GM06990 (cell line): ENCODE data around the gene M1AP.
A peak's percentile ranks its signal among the peaks of the same experiment; 100 is the strongest.

ENCODE experiments used
- DNase-seq: peaks from one replicate; pipeline ENCODE4 v3.0.0-alpha.2; 2011; ENCODE audit not compliant: insufficient read length; ENCODE audit errors: extremely low read depth
- H3K27me3 ChIP-seq: replicated peaks from 2 replicates; pipeline ENCODE4 v1.6.0; 2011; ENCODE audit warnings: low read length; ENCODE audit not compliant: control insufficient read depth, insufficient read depth
- H3K36me3 ChIP-seq: 2 replicates; pipeline ENCODE4 v1.5.1; 2011; ENCODE audit warnings: low read length; ENCODE audit not compliant: control insufficient read depth, insufficient read depth
- H3K4me3 ChIP-seq: replicated peaks from 2 replicates; pipeline ENCODE4 v1.5.1; 2011; ENCODE audit warnings: low read depth, mild to moderate bottlenecking, control low read depth, low read length
- TF ChIP-seq, protein P1 (sequence below): IDR thresholded peaks from 2 replicates; pipeline ENCODE4 v1.5.1; 2011; ENCODE audit warnings: low read length, control low read depth, mild to moderate bottlenecking, inconsistent platforms; ENCODE audit not compliant: insufficient read depth, poor library complexity, severe bottlenecking

The M1AP gene

DNA sequence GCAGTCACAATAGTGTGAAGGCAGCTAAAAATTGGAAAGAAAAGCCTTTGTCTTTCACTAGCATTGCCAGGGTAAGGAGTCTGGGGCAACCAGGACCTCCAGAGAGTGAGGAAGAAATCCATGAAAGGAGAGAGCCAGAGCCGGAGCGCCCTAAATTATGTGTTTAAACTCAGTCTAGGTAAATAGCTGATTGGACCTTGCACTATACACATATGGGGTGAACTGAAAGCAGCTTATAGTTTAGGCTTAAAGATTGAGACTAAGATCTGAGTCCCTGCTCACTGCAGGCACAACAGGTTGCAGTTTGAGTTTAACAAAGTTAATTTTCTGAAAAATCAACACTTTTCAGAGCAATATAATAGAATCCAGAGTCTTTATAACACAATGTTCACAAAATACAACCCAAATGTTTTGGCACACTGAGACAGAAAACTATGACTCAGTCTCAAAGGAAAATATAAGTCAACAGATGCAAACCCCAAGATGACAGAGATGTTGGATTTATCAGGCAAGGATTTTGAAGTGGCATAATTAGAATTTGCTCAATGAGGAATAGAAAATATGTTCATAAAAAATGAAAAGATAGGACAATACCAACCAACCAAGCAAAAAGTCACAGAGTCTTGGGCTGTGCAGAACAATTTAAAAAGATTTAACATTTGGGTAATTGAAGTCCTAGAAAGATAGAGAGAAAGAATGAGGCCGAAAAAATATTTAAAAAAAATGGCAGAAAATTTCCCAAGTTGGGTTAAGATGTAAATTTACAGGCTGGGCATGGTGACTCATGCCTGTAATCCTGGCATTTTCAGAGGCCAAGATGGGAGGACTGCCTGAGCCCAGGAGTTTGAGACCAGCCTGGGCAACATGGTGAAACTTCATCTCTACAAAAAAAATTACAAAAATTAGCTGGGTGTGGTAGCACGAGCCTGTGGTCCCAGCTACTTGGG lies 54.0 kb downstream of the M1AP start:
- TF ChIP-seq, protein P1, sequence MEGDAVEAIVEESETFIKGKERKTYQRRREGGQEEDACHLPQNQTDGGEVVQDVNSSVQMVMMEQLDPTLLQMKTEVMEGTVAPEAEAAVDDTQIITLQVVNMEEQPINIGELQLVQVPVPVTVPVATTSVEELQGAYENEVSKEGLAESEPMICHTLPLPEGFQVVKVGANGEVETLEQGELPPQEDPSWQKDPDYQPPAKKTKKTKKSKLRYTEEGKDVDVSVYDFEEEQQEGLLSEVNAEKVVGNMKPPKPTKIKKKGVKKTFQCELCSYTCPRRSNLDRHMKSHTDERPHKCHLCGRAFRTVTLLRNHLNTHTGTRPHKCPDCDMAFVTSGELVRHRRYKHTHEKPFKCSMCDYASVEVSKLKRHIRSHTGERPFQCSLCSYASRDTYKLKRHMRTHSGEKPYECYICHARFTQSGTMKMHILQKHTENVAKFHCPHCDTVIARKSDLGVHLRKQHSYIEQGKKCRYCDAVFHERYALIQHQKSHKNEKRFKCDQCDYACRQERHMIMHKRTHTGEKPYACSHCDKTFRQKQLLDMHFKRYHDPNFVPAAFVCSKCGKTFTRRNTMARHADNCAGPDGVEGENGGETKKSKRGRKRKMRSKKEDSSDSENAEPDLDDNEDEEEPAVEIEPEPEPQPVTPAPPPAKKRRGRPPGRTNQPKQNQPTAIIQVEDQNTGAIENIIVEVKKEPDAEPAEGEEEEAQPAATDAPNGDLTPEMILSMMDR: no peak
- Histone ChIP-seq H3K4me3 (no peak overlapping the region), H3K27me3 (no peaks in the 10 kb centered on the region), H3K36me3 (no peaks in the 10 kb centered on the region)
- no peak for DNase-seq

DNA sequence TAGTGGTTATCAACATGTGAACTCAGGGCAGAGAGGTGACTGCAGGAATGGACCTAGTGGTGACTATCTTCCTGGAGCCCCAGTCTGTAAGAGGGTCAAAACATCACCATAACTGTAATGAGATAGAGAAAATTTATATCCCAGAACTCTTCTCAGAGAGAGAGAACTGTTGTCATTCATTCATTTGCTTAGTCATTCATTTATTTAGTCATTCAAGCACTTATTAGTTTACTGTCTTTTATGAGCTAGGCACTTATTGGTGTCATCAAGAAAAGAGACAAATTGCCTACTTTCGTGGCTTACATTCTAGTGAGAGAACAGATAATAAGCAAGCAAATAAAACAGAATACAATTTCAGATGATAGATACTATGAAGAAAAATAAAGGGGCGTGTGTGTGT lies 59.5 kb downstream of the M1AP start:
- TF ChIP-seq, protein P1: no peak
- no peak for DNase-seq
- Histone ChIP-seq H3K36me3 (no peaks in the 10 kb centered on the region), H3K4me3 (no peak overlapping the region), H3K27me3 (no peaks in the 10 kb centered on the region)

DNA sequence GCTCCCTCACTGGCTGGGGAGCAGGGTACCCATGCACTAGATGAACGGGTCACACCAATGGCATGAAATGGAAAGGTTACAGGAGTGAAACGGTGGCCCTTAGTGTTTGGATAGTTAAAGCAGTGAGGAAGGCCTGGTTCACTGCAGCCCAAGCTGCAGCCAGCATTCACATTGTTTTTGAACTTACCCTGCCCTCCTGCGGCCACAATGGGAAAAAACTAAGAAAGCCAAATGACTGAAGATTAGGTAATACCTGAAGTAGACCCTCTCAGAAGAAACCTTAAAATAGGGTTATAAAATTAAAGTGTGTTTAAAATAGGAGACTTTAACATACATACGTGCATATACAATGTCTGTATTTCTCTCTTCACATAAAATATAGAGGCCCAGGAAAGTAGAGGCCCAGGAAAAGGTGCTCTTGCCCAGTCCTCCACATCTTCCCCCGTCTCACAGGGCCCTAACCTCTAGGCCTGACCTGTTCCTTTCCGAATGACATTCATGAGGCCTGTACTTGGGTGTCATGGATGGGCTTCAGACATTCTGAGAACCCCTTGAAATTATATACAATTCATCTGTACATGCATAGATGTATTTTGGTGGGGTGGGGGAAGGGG lies 60.4 kb downstream of the M1AP start:
- DNase-seq: peak; percentile 50
- Histone ChIP-seq H3K4me3 (no peak overlapping the region), H3K27me3 (no peaks in the 10 kb centered on the region), H3K36me3 (no peaks in the 10 kb centered on the region)
- TF ChIP-seq, protein P1: peak; percentile 73

DNA sequence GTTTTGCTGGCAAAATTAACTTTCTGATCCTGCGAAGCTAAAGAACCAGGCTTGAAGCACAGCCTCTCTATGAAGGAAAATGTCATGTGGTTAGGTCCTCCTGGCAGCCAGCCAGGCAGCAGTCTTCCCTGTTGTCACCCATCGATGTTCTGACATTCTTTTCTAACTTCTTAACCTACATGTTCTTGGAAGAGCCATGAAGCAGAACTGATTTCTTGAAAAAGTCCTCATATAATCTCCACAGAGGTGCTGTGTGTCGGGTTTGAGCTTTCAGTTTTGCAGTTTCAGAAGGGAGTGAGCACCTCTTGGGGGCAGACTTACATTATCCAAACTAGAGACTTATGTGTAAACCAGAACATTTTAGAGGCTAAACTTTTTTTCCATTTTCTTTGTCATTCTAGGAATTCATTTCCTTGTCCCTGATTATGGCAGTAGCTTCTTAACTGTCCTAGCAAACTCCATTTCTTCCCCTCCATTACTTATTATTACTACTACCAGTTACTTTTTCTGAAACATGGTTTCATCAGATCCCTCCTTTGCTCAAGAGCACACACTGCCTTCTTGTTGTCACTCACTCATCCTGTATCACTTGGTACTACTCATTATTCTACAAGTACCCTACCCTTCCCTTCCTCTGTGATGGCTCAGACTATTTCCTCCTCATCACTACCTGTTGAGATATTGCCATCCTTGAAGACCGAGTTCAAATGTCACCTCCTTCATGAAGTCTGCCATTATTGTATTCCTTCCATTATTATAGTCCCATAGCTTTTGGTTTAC lies 62.5 kb downstream of the M1AP start:
- Histone ChIP-seq H3K4me3 (peak overlapping the region; percentile 5; the same call in 1 of the 2 replicates), H3K36me3 (no peaks in the 10 kb centered on the region), H3K27me3 (no peaks in the 10 kb centered on the region)
- TF ChIP-seq, protein P1: peak; percentile 36
- DNase-seq: no peak

DNA sequence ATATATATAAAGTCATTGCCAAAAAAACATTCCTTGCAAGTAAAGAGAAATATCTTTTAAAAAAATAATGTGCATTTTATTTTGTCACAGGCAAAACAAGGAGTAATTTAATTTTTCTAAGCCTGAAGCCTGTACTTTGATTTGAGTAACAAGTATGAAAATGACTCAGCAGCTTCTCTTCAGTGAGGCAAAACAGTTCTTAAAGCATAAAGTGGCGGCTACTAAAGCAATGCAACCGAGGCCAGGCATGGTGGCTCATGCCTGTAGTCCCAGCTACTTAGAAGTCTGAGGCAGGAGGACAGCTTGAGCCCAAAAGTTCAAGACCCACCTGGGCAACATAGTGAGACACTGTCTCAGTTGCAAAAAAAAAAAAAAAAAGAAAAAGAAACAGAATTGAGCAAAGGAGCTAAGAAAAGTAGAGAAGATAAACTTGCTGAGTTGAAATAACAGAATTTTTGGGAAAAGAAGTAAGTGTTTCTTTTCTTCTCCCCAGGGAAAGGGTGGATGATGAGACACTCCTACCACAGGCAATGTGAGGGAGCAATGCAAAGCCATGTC lies 64.0 kb downstream of the M1AP start:
- Histone ChIP-seq H3K36me3 (no peaks in the 10 kb centered on the region), H3K27me3 (no peaks in the 10 kb centered on the region), H3K4me3 (no peak overlapping the region)
- TF ChIP-seq, protein P1: no peak
- peak; percentile 57 for DNase-seq
